ENCODE data around the gene SPOCK2. TPM values are rescaled to one million over a fixed set of nuclear protein-coding genes. Genes with fewer than 3 reads are reported as not detected.

SPOCK2 gene
- total and polyA plus RNA-seq, 10 of the 15 experiments (the other 5 are each of a cell fraction or from before 2014, with no cell fraction given) = 0.02 to 1.5 (median 0.58) TPM

DNA sequence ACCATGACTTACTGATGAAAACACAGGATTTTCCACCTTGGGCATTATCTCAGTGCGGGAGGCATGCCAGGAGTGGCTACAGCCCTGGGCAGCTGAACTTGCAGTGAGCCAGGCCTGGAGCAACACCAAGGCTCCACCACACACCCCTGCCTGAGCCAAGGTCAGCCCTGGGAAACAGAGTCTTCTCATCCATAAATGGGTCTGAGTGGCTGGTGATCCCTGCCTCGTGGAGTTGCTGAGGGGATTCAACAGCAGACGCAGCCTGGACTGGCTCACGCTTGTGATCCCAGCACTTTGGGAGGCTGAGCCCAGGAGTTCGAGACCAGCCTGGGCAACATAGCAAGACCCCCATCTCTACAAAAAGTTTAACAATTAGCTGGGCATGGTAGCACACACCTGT lies 32.2 kb downstream of the SPOCK2 start:
- Histone ChIP-seq H3K9ac (ENCODE audit: control insufficient read depth, insufficient read depth, low read length) (no peak overlapping the region), H3K4me1 (ENCODE audit: control insufficient read depth, insufficient read depth, low read length) (peaks cover 14% of the 10 kb centered on the region), H3K79me2 (ENCODE audit: control insufficient read depth, insufficient read depth, low read length) (no peaks in the 10 kb centered on the region), H3K4me3 (no peak overlapping the region), H2AFZ (ENCODE audit: control insufficient read depth, low read depth, low read length) (no peak overlapping the region), H4K20me1 (ENCODE audit: control insufficient read depth, insufficient read depth) (no peaks in the 10 kb centered on the region), H3K27ac (ENCODE audit: control insufficient read depth, insufficient read depth) (no peak overlapping the region), H3K9me3 (replicated peaks; ENCODE audit: control insufficient read depth, insufficient read depth, low read length) (no peaks in the 10 kb centered on the region), H3K36me3 (ENCODE audit: control insufficient read depth in 2 of 2, insufficient read depth in 2 of 2, low read length in 1 of 2) (no peaks in the 10 kb centered on the region), H3K4me2 (ENCODE audit: control insufficient read depth, insufficient read depth) (no peak overlapping the region), H3K27me3 (replicated peaks in 1 of 2; ENCODE audit: control insufficient read depth in 2 of 2, insufficient read depth in 2 of 2, low read length in 1 of 2) (no peaks in the 10 kb centered on the region)
- SMC1A ChIA-PET (ENCODE audit: uncharacterized antibody, unreplicated experiment) = interaction anchor here (0.9 to 1.6 kb wide), 4 partner anchors 69 to 286 kb away, joined by 3 to 4 read pairs (median 3); no protein-coding TSS in a partner anchor
- FAIRE-seq (no peak), DNase-seq (ENCODE audit: low read depth, low spot score) (no peak), ATAC-seq (no peak)
- no TSS peak for BruUV-seq (replicated peaks)
- CTCF ChIA-PET = interaction anchor here (1.3 to 1.6 kb wide), 3 partner anchors 10 to 77 kb away, joined by 3 to 4 read pairs (median 4); no protein-coding TSS in a partner anchor
- in situ Hi-C loops (cut with MboI) = no loop called here
- intact Hi-C loops (cut with micrococcal nuclease; ENCODE audit: unreplicated experiment) = no loop called here
- POLR2A ChIA-PET = no interaction called here
- RAD21 ChIA-PET (ENCODE audit: unreplicated experiment) = interaction anchor here (1.3 kb wide), 1 partner anchor 163 kb away, joined by 3 read pairs; no protein-coding TSS in a partner anchor
- 72% methylated on average over 5 of the region's 5 CpGs for WGBS (ENCODE audit: insufficient coverage, insufficient replicate concordance, low lambda C conversion rate, missing lambda C conversion rate)
- TF ChIP-seq, protein P1, sequence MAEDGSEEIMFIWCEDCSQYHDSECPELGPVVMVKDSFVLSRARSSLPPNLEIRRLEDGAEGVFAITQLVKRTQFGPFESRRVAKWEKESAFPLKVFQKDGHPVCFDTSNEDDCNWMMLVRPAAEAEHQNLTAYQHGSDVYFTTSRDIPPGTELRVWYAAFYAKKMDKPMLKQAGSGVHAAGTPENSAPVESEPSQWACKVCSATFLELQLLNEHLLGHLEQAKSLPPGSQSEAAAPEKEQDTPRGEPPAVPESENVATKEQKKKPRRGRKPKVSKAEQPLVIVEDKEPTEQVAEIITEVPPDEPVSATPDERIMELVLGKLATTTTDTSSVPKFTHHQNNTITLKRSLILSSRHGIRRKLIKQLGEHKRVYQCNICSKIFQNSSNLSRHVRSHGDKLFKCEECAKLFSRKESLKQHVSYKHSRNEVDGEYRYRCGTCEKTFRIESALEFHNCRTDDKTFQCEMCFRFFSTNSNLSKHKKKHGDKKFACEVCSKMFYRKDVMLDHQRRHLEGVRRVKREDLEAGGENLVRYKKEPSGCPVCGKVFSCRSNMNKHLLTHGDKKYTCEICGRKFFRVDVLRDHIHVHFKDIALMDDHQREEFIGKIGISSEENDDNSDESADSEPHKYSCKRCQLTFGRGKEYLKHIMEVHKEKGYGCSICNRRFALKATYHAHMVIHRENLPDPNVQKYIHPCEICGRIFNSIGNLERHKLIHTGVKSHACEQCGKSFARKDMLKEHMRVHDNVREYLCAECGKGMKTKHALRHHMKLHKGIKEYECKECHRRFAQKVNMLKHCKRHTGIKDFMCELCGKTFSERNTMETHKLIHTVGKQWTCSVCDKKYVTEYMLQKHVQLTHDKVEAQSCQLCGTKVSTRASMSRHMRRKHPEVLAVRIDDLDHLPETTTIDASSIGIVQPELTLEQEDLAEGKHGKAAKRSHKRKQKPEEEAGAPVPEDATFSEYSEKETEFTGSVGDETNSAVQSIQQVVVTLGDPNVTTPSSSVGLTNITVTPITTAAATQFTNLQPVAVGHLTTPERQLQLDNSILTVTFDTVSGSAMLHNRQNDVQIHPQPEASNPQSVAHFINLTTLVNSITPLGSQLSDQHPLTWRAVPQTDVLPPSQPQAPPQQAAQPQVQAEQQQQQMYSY (CRISPR knock-in tag; IDR thresholded peaks at IDR 0.05) = no peak
- TF ChIP-seq, protein P2, sequence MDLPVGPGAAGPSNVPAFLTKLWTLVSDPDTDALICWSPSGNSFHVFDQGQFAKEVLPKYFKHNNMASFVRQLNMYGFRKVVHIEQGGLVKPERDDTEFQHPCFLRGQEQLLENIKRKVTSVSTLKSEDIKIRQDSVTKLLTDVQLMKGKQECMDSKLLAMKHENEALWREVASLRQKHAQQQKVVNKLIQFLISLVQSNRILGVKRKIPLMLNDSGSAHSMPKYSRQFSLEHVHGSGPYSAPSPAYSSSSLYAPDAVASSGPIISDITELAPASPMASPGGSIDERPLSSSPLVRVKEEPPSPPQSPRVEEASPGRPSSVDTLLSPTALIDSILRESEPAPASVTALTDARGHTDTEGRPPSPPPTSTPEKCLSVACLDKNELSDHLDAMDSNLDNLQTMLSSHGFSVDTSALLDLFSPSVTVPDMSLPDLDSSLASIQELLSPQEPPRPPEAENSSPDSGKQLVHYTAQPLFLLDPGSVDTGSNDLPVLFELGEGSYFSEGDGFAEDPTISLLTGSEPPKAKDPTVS (IDR thresholded peaks at IDR 0.05; ENCODE audit: low read depth, low read length) = no peak

Data from GM12878 (cell line).